Suprapubic skin (tissue), 4 donors: Measurements from ENCODE around the gene MCU.

ENCODE experiments used
- CTCF ChIP-seq, 2 donors: fragments of 200-600 bp in 1 of 2; fragments of 450-650 bp in 1 of 2; sonication (generic) in 1 of 2; IDR thresholded peaks; one replicate each; pipeline ENCODE4 v1.5.1; 2016 to 2019; ENCODE audit warnings: antibody characterized with exemption in 2 of 2, mild to moderate bottlenecking in 1 of 2, moderate library complexity in 1 of 2
- POLR2A ChIP-seq, 2 donors: fragments of 450-650 bp; IDR thresholded peaks; one replicate each; pipeline ENCODE4 v1.6.1; 2017; ENCODE audit warnings: antibody characterized with exemption in 2 of 2, mild to moderate bottlenecking in 2 of 2, moderate library complexity in 2 of 2
- POLR2AphosphoS5 ChIP-seq, 3 donors: sonication (generic); formaldehyde crosslinking; IDR thresholded peaks; one replicate each; pipeline ENCODE4 v1.6.1; 2017; ENCODE audit warnings: antibody characterized with exemption in 3 of 3

- TF ChIP-seq CTCF (IDR thresholded peaks at IDR 0.05) (no peak), POLR2A (IDR thresholded peaks at IDR 0.05) (no peak), POLR2AphosphoS5 (IDR thresholded peaks at IDR 0.05) (no peak)
These were observed 62.5 kb downstream of the MCU start for GRCh38 chr10:72754275-72755032.
